ENCODE measurements around the gene BCAN.
"Not testable (repeated sequence)": the region's sequence is repeated elsewhere in the genome, so short reads cannot be mapped to it uniquely, and the experiment has no call there.

BCAN gene

DNA sequence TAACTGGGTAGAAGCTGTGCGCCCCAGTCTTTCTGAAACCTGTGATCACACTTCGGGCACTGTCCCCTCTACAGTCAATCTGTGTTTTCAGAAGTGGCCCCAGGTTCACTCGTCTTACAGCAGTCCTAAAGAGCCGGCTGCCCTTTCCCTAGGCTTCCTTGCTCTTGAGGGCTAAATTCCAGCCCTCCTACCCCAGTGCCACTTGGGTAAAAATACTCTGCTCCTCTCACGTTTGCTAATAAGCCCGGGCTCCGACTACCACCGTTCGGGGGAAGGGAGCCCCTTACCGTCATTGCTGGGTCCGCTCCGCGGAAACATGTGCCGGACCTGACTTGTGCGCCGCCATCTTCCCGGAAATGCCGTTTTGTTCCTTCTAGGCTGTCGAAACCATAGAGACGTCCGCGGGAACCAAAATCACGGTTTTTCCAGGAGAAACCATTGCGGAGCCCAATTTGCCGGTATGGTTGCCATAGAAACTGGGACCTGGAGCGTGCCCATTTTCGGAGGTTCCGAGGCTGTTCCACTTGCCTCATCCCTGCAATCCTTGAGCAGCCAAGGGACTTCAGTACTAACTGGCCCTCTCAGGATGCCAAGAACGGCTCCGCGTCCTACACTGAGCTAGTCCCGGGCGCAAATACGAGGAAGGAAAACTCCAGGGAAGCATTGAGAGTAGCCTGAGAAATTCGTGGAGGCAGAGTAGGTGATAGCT, 40.6 kb upstream of the BCAN start, which contains the start of gene GPATCH4:
Gene GPATCH4 (minus strand): TSS at position 358 of the 709 bp plus-strand sequence.
- H3K9ac ChIP-seq (ENCODE audit: low read length) = peak within 1 kb of the TSS; percentile 70
- H3K4me3 ChIP-seq (ENCODE audit: low read length) = peak within 1 kb of the TSS; percentile 52
- H3K4me1 ChIP-seq (ENCODE audit: control insufficient read depth, insufficient read depth, low read length) = peaks cover 13% of the 10 kb centered on the region
- H3K36me3 ChIP-seq (ENCODE audit: control insufficient read depth, insufficient read depth, low read length) = peaks cover 3% of the 10 kb centered on the region
- H3K9me3 ChIP-seq (ENCODE audit: control insufficient read depth, low read length) = no peaks in the 10 kb centered on the region
- no peaks in the 10 kb centered on the region for H3K27me3 ChIP-seq (ENCODE audit: control insufficient read depth, insufficient read depth, low read length)

DNA sequence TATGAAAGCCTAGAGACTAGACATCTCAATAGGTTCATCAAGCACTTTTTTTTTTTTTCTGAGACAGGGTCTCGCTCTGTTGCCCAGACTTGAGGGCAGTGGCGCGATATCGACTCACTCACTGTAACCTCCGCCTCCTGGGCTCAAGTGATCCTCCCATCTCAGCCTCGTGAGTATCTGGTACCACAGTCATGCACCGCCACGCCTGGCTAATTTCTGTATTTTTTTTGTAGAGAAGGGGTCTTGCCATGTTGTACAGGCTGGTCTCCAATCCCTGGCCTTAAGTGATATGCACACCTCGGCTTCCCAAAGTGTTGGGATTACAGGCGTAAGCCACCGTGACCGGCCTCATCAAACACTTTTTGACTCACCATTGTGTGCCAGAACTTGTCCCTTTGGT, 40.0 kb upstream of the BCAN start:
- no peaks in the 10 kb centered on the region for H3K27me3 ChIP-seq (ENCODE audit: control insufficient read depth, insufficient read depth, low read length)
- H3K9ac ChIP-seq (ENCODE audit: low read length) = peak overlapping the region; percentile 70

DNA sequence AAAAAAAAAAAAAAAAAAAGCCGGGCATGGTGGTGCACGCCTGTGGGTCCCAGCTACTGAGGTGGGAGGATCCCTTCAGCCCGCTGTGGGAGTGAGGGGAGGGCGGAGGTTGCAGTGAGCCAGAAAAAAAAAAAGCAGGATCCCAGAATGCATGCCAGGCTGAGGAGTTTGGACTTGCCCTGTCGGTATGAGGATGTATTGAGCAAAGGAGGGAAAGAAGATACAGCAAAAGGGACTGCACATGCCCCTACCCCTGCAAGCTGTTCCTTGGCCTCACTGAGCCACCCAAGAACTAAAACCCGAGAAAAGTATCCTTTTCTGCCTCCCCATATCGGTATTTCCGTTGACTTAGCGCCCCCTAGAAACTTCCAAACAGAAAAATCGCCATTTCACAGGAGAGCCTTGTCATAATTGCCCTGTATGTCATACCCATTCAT, 39.3 kb upstream of the BCAN start:
- Histone ChIP-seq H3K9me3 (ENCODE audit: control insufficient read depth, low read length) (no peaks in the 10 kb centered on the region), H3K4me1 (ENCODE audit: control insufficient read depth, insufficient read depth, low read length) (peaks cover 13% of the 10 kb centered on the region), H3K27me3 (ENCODE audit: control insufficient read depth, insufficient read depth, low read length) (no peaks in the 10 kb centered on the region), H3K9ac (ENCODE audit: low read length) (no peak overlapping the region), H3K4me3 (ENCODE audit: low read length) (no peak overlapping the region), H3K36me3 (ENCODE audit: control insufficient read depth, insufficient read depth, low read length) (no peaks in the 10 kb centered on the region)

More for the DNA sequence above, 40.0 kb upstream of the BCAN start:
- Histone ChIP-seq H3K9me3 (ENCODE audit: control insufficient read depth, low read length) (no peaks in the 10 kb centered on the region), H3K36me3 (ENCODE audit: control insufficient read depth, insufficient read depth, low read length) (no peaks in the 10 kb centered on the region), H3K4me1 (ENCODE audit: control insufficient read depth, insufficient read depth, low read length) (peaks cover 13% of the 10 kb centered on the region), H3K4me3 (ENCODE audit: low read length) (peak overlapping the region; percentile 52)

DNA sequence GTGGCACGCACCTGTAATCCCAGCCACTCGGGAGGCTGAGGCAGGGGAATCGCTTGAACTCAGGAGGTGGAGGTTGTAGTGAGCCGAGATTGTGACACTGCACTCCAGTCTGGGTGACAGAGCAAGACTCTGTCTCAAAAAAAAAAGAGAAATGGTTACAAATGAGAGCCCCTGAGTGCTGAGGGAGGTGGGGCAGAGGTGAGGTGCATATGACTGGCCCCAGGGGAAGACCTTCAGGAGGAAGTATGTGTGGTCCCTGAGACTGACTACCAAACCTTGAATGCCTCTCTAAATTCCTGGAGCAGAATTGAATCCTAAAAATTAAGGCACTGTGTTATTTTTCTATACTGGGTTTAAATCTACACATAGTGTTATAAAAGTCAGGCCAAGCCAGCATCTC, 34.6 kb upstream of the BCAN start:
- not testable (repeated sequence) for H3K27me3 ChIP-seq (ENCODE audit: control insufficient read depth, insufficient read depth, low read length); H3K4me3 ChIP-seq (ENCODE audit: low read length)

DNA sequence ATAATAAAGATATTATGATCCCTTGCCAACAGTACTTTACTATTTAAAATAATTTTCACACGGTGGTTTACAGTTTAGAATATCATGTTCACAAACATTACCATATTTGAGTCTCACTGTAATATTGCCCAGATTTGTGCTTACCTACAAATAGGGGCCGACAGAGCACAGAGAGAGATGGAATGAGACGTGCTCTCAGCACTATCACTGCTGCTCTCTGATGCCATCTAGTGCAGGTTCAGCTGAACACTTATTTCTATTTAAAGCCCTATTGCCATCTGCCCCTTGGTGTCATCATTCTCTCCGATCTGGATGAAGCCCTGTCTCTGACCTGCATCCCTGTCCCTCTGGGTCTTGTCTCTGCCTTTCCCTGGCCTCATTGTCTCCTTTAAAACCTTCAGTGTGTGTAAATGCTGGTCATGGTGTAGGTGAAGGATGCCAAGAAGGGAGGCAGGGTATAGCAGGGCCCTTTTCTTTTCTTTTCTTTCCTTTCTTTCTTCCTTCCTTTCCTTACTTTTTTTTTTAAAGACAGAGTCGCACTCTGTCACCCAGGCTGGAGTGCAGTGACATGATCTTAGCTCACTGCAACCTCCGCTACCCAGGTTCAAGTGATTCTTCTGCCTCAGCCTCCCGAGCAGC, 33.8 kb upstream of the BCAN start:
- Histone ChIP-seq H3K9ac (ENCODE audit: low read length) (no peak overlapping the region), H3K4me3 (ENCODE audit: low read length) (no peak overlapping the region), H3K36me3 (ENCODE audit: control insufficient read depth, insufficient read depth, low read length) (no peaks in the 10 kb centered on the region), H3K27me3 (ENCODE audit: control insufficient read depth, insufficient read depth, low read length) (peaks cover 5% of the 10 kb centered on the region), H3K9me3 (ENCODE audit: control insufficient read depth, low read length) (no peaks in the 10 kb centered on the region), H3K4me1 (ENCODE audit: control insufficient read depth, insufficient read depth, low read length) (no peaks in the 10 kb centered on the region)

More for the DNA sequence above, 34.6 kb upstream of the BCAN start:
- not testable (repeated sequence) for H3K9me3 ChIP-seq (ENCODE audit: control insufficient read depth, low read length); H3K36me3 ChIP-seq (ENCODE audit: control insufficient read depth, insufficient read depth, low read length); H3K9ac ChIP-seq (ENCODE audit: low read length); H3K4me1 ChIP-seq (ENCODE audit: control insufficient read depth, insufficient read depth, low read length)

DNA sequence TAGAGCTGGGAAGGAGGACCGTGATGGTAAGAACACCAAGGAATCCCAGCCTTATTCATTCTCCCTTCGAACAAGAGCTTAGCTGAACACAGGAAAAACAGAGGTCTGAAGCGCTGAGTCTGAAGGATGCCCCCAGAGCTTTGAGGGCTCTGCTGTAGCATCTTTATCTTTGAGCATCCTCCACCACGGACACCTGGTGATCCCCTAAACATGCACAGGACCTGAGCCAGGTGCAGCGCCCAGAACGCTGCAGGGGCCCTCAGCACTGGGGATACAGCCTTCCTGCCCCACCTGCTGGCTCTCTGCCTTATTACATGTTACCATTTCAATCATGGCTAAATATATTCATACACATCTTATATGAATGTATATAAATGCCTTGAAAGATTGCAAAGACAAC, 32.9 kb upstream of the BCAN start:
- peaks cover 5% of the 10 kb centered on the region for H3K27me3 ChIP-seq (ENCODE audit: control insufficient read depth, insufficient read depth, low read length)
- H3K4me1 ChIP-seq (ENCODE audit: control insufficient read depth, insufficient read depth, low read length) = no peaks in the 10 kb centered on the region
- no peaks in the 10 kb centered on the region for H3K36me3 ChIP-seq (ENCODE audit: control insufficient read depth, insufficient read depth, low read length)
- no peak overlapping the region for H3K9ac ChIP-seq (ENCODE audit: low read length)
- no peaks in the 10 kb centered on the region for H3K9me3 ChIP-seq (ENCODE audit: control insufficient read depth, low read length)
- H3K4me3 ChIP-seq (ENCODE audit: low read length) = no peak overlapping the region

DNA sequence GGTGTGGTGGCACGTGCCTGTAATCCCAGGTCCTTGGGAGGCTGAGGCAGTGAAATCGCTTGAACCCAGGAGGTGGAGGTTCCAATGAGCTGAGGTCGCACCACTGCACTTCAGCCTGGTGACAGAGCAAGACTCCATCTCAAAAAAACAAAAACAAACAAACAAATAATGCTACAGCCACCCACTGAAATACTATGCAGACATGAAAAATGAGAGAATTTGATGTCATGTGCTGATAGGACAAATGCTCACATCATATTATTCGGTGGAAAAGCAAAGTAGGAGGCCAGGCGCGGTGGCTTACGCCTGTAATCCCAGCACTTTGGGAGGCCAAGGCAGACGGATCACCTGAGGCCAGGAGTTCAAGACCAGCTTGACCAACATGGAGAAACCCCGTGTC, 31.8 kb upstream of the BCAN start:
- not testable (repeated sequence) for H3K4me1 ChIP-seq (ENCODE audit: control insufficient read depth, insufficient read depth, low read length); H3K9ac ChIP-seq (ENCODE audit: low read length); H3K27me3 ChIP-seq (ENCODE audit: control insufficient read depth, insufficient read depth, low read length); H3K9me3 ChIP-seq (ENCODE audit: control insufficient read depth, low read length); H3K36me3 ChIP-seq (ENCODE audit: control insufficient read depth, insufficient read depth, low read length); H3K4me3 ChIP-seq (ENCODE audit: low read length)

DNA sequence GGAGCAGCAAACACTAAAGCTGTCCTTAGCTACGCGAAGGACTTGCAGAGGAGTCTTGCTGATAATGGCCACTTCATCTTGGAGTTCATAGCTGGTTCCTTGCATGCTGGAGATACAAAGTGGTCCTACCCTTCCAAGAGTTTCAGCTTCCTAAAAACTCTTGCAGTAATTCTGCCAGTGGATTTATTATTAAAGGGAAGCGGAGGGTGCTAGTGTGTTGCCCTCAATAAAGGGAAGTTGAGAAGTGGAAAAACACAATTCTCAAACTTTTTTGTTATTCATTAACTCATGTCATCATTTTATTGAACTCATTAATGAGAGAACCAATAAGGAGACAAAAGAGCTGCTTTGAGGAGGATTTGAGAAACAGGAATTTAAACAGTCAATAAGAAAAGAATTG, 29.3 kb upstream of the BCAN start:
- H3K4me3 ChIP-seq (ENCODE audit: low read length) = no peak overlapping the region
- no peaks in the 10 kb centered on the region for H3K9me3 ChIP-seq (ENCODE audit: control insufficient read depth, low read length)
- no peak overlapping the region for H3K9ac ChIP-seq (ENCODE audit: low read length)
- H3K36me3 ChIP-seq (ENCODE audit: control insufficient read depth, insufficient read depth, low read length) = no peaks in the 10 kb centered on the region
- H3K27me3 ChIP-seq (ENCODE audit: control insufficient read depth, insufficient read depth, low read length) = peaks cover 7% of the 10 kb centered on the region
- H3K4me1 ChIP-seq (ENCODE audit: control insufficient read depth, insufficient read depth, low read length) = peaks cover 8% of the 10 kb centered on the region

DNA sequence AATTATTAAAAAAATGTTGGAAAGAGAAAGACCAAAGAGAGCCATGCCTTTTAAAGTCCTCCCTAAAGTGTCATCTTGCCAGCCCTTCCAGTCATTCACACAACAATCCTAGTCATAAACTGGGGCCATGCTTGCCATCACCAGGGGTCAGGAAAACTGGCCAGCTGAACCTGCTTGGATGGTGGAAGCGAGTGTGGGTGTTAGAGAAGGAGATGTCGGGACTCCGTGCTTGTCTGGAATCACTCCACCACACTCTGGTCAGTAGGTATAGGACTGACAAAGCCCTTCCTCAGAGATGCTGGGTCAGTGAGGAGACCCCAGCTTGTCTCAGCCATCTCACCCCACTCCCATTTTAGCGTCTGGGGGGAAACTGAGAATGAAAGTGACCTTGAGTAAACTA, 26.0 kb upstream of the BCAN start:
- Histone ChIP-seq H3K36me3 (ENCODE audit: control insufficient read depth, insufficient read depth, low read length) (no peaks in the 10 kb centered on the region), H3K9me3 (ENCODE audit: control insufficient read depth, low read length) (no peaks in the 10 kb centered on the region), H3K4me3 (ENCODE audit: low read length) (no peak overlapping the region), H3K4me1 (ENCODE audit: control insufficient read depth, insufficient read depth, low read length) (peaks cover 8% of the 10 kb centered on the region), H3K9ac (ENCODE audit: low read length) (no peak overlapping the region), H3K27me3 (ENCODE audit: control insufficient read depth, insufficient read depth, low read length) (peaks cover 25% of the 10 kb centered on the region)

DNA sequence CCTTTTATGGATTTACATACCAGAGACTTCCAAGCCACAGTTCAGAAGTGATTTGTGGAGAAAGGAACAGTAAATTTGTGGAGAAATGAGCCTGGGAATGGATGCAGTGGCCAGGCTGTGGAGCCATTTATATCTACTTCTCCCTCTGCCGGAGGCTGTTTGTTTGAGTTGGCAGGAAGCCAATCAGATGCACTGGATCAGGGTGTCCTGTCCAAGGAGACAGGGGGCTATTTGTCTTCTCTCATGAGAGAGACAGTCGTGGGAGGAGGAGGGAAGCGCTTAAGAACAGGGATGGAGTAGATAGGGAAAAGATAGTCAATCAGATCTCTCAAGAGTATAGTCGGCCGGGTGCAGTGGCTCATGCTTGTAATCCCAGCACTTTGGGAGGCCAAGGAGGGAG, 25.5 kb upstream of the BCAN start:
- Histone ChIP-seq H3K9me3 (ENCODE audit: control insufficient read depth, low read length) (no peaks in the 10 kb centered on the region), H3K4me1 (ENCODE audit: control insufficient read depth, insufficient read depth, low read length) (peaks cover 8% of the 10 kb centered on the region), H3K4me3 (ENCODE audit: low read length) (no peak overlapping the region), H3K36me3 (ENCODE audit: control insufficient read depth, insufficient read depth, low read length) (no peaks in the 10 kb centered on the region), H3K27me3 (ENCODE audit: control insufficient read depth, insufficient read depth, low read length) (peaks cover 31% of the 10 kb centered on the region), H3K9ac (ENCODE audit: low read length) (no peak overlapping the region)

DNA sequence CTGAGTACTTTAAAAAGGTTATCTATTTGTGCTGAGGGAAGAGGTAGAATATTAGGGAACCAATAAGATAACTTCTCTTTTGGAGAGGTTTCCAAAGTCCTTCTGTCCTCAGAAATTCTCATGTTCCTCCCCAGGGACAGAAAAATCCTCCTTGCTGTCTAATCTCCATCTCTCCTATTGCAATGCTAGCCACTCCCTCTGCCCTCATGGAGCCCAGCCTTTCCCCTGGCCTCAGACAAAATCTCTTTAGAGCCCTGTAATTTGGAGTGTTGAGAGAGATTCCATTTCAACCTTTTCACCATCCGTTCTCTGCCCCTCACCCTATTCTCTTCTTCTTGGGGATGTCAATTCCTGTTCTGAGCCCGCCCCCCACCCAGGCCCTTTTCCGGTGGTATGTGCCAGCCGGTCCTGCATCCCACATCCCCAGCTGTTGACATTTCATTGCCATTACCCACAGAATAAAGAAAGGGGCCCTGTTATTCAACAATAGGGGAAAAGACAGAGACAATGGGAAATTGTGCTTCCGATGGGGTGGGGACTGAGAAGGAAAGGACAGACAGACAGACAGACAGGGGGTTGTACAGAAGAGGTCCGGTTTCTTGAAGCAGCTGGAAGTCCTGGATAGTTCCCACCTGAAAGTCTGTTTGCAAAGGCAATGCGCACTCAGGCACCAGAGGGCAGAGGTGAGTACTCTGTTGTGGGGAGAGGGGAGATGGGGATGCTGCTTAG, 22.9 kb upstream of the BCAN start, which contains the start of gene HAPLN2:
Gene HAPLN2 (plus strand): TSS at position 563 of the 729 bp plus-strand sequence. CDS start 4,076 bp downstream, outside the sequence.
- H3K4me3 ChIP-seq (ENCODE audit: low read length) = no peak within 1 kb of the TSS
- no peaks in the 10 kb centered on the region for H3K36me3 ChIP-seq (ENCODE audit: control insufficient read depth, insufficient read depth, low read length)

DNA sequence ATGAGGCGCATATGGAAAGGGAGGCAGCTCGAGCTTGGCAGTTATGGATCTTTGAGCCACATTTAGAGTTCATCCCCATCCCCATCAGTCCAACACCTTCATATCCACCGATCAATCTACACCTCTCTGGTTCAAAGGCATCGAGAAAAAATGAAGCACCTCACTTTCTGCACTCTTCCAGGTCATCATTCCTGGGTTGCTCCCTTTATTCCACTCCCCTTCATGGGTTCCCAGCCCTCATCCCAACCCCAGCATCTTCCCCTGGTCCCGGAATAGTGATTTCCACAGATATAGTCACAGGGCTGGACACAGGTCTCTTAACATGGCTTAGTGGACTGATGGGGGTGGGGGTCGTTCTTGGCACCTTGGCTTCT, 22.3 kb upstream of the BCAN start:
- Histone ChIP-seq H3K9me3 (ENCODE audit: control insufficient read depth, low read length) (no peaks in the 10 kb centered on the region), H3K27me3 (ENCODE audit: control insufficient read depth, insufficient read depth, low read length) (peaks cover 52% of the 10 kb centered on the region), H3K4me3 (ENCODE audit: low read length) (no peak overlapping the region), H3K4me1 (ENCODE audit: control insufficient read depth, insufficient read depth, low read length) (peaks cover 19% of the 10 kb centered on the region), H3K36me3 (ENCODE audit: control insufficient read depth, insufficient read depth, low read length) (no peaks in the 10 kb centered on the region), H3K9ac (ENCODE audit: low read length) (no peak overlapping the region)

More for the DNA sequence above, 22.9 kb upstream of the BCAN start, which contains the start of gene HAPLN2:
- peaks cover 13% of the 10 kb centered on the region for H3K4me1 ChIP-seq (ENCODE audit: control insufficient read depth, insufficient read depth, low read length)
- H3K9ac ChIP-seq (ENCODE audit: low read length) = no peak within 1 kb of the TSS
- no peaks in the 10 kb centered on the region for H3K9me3 ChIP-seq (ENCODE audit: control insufficient read depth, low read length)
- peaks cover 46% of the 10 kb centered on the region for H3K27me3 ChIP-seq (ENCODE audit: control insufficient read depth, insufficient read depth, low read length)
